ENCODE measurements around the gene UBE2J2. TPM values are rescaled to one million over a fixed set of nuclear protein-coding genes. Genes with fewer than 3 reads are reported as not detected.

UBE2J2 gene
- total and polyA plus RNA-seq, 2 of the 13 experiments (the other 11 are each of a cell fraction or from before 2014, with no cell fraction given): 25.4 to 29.4 TPM

DNA sequence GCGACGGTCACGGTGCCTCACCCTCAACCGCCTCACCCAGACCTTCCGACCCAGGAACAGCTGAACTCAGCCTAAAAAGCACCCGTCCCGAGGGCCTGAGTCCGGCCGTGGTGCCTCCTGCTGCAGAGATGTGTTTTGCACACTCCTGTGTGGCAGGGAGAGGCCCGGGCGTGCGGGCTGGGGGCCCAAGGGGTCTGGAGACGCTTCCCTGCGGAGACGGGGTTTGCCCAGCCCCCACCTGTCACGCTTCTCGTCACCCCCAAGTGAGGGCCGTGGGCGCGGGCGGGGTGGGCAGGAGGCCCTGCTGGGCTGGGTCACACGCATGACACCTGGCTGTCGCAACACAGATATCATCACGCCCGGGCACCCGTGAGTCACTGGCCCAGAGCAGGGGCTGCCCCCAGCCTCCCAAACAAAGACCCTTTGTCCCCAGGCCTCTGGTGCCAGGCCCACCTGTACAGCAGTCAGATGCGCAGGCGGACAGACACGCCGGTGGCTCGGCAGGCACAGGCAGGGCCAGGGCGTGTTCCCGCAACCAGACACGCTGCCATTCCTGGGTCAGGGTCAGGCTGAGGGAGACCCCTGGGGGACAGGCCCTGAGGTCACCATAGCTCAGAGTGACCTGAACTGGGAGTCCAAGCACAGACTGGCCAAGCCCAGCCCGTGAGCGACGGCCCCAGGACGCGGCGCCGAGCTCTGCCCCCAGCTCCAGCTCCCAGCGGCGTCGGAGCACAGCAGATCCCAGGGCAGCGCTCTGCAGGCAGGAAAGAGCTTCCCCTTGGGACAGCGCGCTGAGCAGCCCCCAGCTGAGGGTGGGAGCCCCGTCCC is 35.6 kb downstream of the UBE2J2 start (continued):
- TF ChIP-seq, protein P1, sequence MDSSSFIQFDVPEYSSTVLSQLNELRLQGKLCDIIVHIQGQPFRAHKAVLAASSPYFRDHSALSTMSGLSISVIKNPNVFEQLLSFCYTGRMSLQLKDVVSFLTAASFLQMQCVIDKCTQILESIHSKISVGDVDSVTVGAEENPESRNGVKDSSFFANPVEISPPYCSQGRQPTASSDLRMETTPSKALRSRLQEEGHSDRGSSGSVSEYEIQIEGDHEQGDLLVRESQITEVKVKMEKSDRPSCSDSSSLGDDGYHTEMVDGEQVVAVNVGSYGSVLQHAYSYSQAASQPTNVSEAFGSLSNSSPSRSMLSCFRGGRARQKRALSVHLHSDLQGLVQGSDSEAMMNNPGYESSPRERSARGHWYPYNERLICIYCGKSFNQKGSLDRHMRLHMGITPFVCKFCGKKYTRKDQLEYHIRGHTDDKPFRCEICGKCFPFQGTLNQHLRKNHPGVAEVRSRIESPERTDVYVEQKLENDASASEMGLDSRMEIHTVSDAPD (CRISPR knock-in tag; IDR thresholded peaks at IDR 0.05): peak; percentile 62; the same call in 1 of the 2 replicates
- TF ChIP-seq ZNF839 (CRISPR knock-in tag; IDR thresholded peaks at IDR 0.05; ENCODE audit: borderline replicate concordance) (no peak), SMAD3 (CRISPR knock-in tag; IDR thresholded peaks at IDR 0.05) (peak; percentile 53; the same call in 1 of the 2 replicates), RORA (CRISPR knock-in tag; IDR thresholded peaks at IDR 0.05) (no peak), CBFB (CRISPR knock-in tag; IDR thresholded peaks at IDR 0.05) (peak; percentile 38; the same call in 1 of the 2 replicates), TGIF2 (CRISPR knock-in tag; IDR thresholded peaks at IDR 0.05) (peak; percentile 62; the same call in 1 of the 2 replicates), ZNF205 (CRISPR knock-in tag; IDR thresholded peaks at IDR 0.05) (peak; percentile 53; the same call in 1 of the 2 replicates), ZNF33A (CRISPR knock-in tag; IDR thresholded peaks at IDR 0.05; ENCODE audit: borderline replicate concordance) (0 out of 2 replicates have a peak, but pooled peaks have one; percentile 53), TCF7 (IDR thresholded peaks at IDR 0.05; ENCODE audit: low read depth) (no peak), REL (CRISPR knock-in tag; conservative IDR thresholded peaks at IDR 0.05) (no peak), ZNF761 (CRISPR knock-in tag; conservative IDR thresholded peaks at IDR 0.05) (no peak; the same call in 1 of the 2 replicates), ZSCAN30 (CRISPR knock-in tag; IDR thresholded peaks at IDR 0.05) (no peak), ZNF768 (CRISPR knock-in tag; IDR thresholded peaks at IDR 0.05) (no peak), RFXAP (CRISPR knock-in tag; IDR thresholded peaks at IDR 0.05; ENCODE audit: borderline replicate concordance) (no peak)
- TF ChIP-seq, protein P2, sequence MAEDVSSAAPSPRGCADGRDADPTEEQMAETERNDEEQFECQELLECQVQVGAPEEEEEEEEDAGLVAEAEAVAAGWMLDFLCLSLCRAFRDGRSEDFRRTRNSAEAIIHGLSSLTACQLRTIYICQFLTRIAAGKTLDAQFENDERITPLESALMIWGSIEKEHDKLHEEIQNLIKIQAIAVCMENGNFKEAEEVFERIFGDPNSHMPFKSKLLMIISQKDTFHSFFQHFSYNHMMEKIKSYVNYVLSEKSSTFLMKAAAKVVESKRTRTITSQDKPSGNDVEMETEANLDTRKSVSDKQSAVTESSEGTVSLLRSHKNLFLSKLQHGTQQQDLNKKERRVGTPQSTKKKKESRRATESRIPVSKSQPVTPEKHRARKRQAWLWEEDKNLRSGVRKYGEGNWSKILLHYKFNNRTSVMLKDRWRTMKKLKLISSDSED (CRISPR knock-in tag; IDR thresholded peaks at IDR 0.05): no peak
- TF ChIP-seq, protein P3, sequence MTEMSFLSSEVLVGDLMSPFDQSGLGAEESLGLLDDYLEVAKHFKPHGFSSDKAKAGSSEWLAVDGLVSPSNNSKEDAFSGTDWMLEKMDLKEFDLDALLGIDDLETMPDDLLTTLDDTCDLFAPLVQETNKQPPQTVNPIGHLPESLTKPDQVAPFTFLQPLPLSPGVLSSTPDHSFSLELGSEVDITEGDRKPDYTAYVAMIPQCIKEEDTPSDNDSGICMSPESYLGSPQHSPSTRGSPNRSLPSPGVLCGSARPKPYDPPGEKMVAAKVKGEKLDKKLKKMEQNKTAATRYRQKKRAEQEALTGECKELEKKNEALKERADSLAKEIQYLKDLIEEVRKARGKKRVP (CRISPR knock-in tag; IDR thresholded peaks at IDR 0.05): peak in 1 of 2 experiments; percentile 84; a peak in 2 of 4 replicates
- TF ChIP-seq, protein P4, sequence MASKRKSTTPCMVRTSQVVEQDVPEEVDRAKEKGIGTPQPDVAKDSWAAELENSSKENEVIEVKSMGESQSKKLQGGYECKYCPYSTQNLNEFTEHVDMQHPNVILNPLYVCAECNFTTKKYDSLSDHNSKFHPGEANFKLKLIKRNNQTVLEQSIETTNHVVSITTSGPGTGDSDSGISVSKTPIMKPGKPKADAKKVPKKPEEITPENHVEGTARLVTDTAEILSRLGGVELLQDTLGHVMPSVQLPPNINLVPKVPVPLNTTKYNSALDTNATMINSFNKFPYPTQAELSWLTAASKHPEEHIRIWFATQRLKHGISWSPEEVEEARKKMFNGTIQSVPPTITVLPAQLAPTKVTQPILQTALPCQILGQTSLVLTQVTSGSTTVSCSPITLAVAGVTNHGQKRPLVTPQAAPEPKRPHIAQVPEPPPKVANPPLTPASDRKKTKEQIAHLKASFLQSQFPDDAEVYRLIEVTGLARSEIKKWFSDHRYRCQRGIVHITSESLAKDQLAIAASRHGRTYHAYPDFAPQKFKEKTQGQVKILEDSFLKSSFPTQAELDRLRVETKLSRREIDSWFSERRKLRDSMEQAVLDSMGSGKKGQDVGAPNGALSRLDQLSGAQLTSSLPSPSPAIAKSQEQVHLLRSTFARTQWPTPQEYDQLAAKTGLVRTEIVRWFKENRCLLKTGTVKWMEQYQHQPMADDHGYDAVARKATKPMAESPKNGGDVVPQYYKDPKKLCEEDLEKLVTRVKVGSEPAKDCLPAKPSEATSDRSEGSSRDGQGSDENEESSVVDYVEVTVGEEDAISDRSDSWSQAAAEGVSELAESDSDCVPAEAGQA (IDR thresholded peaks at IDR 0.05; ENCODE audit: low read depth): no peak; the same call in 1 of the 2 replicates
- TF ChIP-seq, protein P4 (CRISPR knock-in tag; IDR thresholded peaks at IDR 0.05; ENCODE audit: borderline replicate concordance): no peak
- TF ChIP-seq, protein P5, sequence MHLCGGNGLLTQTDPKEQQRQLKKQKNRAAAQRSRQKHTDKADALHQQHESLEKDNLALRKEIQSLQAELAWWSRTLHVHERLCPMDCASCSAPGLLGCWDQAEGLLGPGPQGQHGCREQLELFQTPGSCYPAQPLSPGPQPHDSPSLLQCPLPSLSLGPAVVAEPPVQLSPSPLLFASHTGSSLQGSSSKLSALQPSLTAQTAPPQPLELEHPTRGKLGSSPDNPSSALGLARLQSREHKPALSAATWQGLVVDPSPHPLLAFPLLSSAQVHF (CRISPR knock-in tag; IDR thresholded peaks at IDR 0.05): no peak

Data from HepG2 (cell line).